GM23338 (cell line): Measurements from ENCODE around the gene IRF2BP1. TPM values are rescaled to one million over a fixed set of nuclear protein-coding genes. Genes with fewer than 3 reads are reported as not detected.

Experiments used
- CREB1 ChIP-seq: fragments of 250-450 bp; sonication (Bioruptor Pico); IDR thresholded peaks from 2 replicates; pipeline ENCODE4 v1.5.0; 2020; ENCODE audit warnings: low read depth, mild to moderate bottlenecking, moderate library complexity
- EZH2 ChIP-seq: fragments of 200-600 bp; sonication (generic); IDR thresholded peaks from one replicate; pipeline ENCODE4 v1.8.0; 2017; ENCODE audit warnings: antibody characterized with exemption, mild to moderate bottlenecking, low read depth; ENCODE audit not compliant: unreplicated experiment
- EZH2phosphoT487 ChIP-seq: fragments of 200-600 bp; sonication (generic); IDR thresholded peaks from one replicate; pipeline ENCODE4 v1.8.1; 2018; ENCODE audit warnings: antibody characterized with exemption; ENCODE audit not compliant: unreplicated experiment
- polyA plus RNA-seq: library from polyadenylated mRNA; unstranded; fragments of >200 nt; fragmentation: Nextera tagmentation; extraction: Ambion mirVana; gene quantifications from 2 replicates; pipeline ENCODE4 v1.2.1, GENCODE V29; 2016
- total RNA-seq: library from RNA; depleted of rRNA; stranded (reverse); fragments of >200 nt; shearing (Covaris generic); gene quantifications from 2 replicates; pipeline ENCODE4 v1.2.3, GENCODE V29; 2014
- TF ChIP-seq, protein P1 (sequence below): fragments of 250-450 bp; sonication (Bioruptor Pico); IDR thresholded peaks from 2 replicates; pipeline ENCODE4 v1.5.0; 2020; ENCODE audit warnings: mild to moderate bottlenecking, moderate library complexity
- TF ChIP-seq, protein P2 (sequence below): IDR thresholded peaks from 2 replicates; pipeline ENCODE4 v1.6.1; 2016; ENCODE audit warnings: antibody characterized with exemption
- TF ChIP-seq, protein P3 (sequence below), 2 experiments: fragments of 200-600 bp in 1 of 2; sonication (generic) in 1 of 2; conservative IDR thresholded peaks; 2 replicates each; pipeline versions ENCODE4 v1.5.1 to v1.6.1; 2016 to 2017; ENCODE audit warnings: antibody characterized with exemption in 2 of 2, low read depth in 2 of 2, mild to moderate bottlenecking in 2 of 2, moderate library complexity in 1 of 2

The IRF2BP1 gene
- total and polyA plus RNA-seq, 2 experiments from 2014 or later = 10.4 to 41.6 TPM

DNA sequence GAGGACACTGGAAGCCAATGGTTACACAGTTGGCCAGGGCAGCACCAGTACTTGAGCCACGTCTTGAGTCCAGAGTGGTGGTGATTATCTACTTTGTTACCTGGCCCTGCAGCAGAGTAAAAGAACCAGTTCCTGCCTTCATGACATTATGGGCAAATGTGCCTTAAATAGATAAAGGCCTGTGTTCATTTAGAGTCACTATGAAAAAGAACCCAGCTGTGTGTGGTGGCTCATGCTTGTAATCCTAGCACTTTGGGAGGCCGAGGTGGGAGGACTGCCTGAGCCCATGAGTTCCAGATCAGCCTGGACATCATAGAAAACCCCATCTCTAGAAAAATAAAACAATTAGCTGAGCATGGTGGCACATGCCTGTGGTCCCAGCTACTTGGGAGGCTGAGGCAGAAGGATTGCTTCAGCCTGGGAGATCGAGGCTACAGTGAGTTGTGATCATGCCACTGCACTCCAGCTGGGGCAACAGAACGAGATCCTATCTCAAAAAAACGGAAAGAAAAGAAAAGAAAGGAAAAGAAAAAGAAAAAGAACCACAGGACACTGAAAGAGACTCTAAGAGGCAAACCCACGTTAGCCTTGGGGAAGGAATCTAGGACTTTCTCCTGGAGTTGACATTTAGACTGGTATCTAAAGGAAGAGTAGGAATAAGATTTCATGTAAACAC is 3.4 kb upstream of the IRF2BP1 start (continued):
- TF ChIP-seq, protein P1, sequence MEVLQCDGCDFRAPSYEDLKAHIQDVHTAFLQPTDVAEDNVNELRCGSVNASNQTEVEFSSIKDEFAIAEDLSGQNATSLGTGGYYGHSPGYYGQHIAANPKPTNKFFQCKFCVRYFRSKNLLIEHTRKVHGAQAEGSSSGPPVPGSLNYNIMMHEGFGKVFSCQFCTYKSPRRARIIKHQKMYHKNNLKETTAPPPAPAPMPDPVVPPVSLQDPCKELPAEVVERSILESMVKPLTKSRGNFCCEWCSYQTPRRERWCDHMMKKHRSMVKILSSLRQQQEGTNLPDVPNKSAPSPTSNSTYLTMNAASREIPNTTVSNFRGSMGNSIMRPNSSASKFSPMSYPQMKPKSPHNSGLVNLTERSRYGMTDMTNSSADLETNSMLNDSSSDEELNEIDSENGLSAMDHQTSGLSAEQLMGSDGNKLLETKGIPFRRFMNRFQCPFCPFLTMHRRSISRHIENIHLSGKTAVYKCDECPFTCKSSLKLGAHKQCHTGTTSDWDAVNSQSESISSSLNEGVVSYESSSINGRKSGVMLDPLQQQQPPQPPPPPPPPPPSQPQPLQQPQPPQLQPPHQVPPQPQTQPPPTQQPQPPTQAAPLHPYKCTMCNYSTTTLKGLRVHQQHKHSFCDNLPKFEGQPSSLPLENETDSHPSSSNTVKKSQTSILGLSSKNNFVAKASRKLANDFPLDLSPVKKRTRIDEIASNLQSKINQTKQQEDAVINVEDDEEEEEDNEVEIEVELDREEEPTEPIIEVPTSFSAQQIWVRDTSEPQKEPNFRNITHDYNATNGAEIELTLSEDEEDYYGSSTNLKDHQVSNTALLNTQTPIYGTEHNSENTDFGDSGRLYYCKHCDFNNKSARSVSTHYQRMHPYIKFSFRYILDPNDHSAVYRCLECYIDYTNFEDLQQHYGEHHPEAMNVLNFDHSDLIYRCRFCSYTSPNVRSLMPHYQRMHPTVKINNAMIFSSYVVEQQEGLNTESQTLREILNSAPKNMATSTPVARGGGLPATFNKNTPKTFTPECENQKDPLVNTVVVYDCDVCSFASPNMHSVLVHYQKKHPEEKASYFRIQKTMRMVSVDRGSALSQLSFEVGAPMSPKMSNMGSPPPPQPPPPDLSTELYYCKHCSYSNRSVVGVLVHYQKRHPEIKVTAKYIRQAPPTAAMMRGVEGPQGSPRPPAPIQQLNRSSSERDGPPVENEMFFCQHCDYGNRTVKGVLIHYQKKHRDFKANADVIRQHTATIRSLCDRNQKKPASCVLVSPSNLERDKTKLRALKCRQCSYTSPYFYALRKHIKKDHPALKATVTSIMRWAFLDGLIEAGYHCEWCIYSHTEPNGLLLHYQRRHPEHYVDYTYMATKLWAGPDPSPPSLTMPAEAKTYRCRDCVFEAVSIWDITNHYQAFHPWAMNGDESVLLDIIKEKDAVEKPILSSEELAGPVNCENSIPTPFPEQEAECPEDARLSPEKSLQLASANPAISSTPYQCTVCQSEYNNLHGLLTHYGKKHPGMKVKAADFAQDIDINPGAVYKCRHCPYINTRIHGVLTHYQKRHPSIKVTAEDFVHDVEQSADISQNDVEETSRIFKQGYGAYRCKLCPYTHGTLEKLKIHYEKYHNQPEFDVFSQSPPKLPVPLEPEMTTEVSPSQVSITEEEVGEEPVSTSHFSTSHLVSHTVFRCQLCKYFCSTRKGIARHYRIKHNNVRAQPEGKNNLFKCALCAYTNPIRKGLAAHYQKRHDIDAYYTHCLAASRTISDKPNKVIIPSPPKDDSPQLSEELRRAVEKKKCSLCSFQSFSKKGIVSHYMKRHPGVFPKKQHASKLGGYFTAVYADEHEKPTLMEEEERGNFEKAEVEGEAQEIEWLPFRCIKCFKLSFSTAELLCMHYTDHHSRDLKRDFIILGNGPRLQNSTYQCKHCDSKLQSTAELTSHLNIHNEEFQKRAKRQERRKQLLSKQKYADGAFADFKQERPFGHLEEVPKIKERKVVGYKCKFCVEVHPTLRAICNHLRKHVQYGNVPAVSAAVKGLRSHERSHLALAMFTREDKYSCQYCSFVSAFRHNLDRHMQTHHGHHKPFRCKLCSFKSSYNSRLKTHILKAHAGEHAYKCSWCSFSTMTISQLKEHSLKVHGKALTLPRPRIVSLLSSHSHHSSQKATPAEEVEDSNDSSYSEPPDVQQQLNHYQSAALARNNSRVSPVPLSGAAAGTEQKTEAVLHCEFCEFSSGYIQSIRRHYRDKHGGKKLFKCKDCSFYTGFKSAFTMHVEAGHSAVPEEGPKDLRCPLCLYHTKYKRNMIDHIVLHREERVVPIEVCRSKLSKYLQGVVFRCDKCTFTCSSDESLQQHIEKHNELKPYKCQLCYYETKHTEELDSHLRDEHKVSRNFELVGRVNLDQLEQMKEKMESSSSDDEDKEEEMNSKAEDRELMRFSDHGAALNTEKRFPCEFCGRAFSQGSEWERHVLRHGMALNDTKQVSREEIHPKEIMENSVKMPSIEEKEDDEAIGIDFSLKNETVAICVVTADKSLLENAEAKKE = no peak
- TF ChIP-seq EZH2phosphoT487 (no peak), CREB1 (CRISPR knock-in tag) (no peak), EZH2 (no peak)
- TF ChIP-seq, protein P2, sequence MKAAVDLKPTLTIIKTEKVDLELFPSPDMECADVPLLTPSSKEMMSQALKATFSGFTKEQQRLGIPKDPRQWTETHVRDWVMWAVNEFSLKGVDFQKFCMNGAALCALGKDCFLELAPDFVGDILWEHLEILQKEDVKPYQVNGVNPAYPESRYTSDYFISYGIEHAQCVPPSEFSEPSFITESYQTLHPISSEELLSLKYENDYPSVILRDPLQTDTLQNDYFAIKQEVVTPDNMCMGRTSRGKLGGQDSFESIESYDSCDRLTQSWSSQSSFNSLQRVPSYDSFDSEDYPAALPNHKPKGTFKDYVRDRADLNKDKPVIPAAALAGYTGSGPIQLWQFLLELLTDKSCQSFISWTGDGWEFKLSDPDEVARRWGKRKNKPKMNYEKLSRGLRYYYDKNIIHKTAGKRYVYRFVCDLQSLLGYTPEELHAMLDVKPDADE = no peak
- TF ChIP-seq, protein P3, sequence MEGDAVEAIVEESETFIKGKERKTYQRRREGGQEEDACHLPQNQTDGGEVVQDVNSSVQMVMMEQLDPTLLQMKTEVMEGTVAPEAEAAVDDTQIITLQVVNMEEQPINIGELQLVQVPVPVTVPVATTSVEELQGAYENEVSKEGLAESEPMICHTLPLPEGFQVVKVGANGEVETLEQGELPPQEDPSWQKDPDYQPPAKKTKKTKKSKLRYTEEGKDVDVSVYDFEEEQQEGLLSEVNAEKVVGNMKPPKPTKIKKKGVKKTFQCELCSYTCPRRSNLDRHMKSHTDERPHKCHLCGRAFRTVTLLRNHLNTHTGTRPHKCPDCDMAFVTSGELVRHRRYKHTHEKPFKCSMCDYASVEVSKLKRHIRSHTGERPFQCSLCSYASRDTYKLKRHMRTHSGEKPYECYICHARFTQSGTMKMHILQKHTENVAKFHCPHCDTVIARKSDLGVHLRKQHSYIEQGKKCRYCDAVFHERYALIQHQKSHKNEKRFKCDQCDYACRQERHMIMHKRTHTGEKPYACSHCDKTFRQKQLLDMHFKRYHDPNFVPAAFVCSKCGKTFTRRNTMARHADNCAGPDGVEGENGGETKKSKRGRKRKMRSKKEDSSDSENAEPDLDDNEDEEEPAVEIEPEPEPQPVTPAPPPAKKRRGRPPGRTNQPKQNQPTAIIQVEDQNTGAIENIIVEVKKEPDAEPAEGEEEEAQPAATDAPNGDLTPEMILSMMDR (conservative IDR thresholded peaks at IDR 0.05; ENCODE audit: low read depth in 2 of 2) = no peak
